H1 (cell line): ENCODE data around the gene FCMR. TPM values are rescaled to one million over a fixed set of nuclear protein-coding genes. Genes with fewer than 3 reads are reported as not detected.
A peak's percentile ranks its signal among the peaks of the same experiment; 100 is the strongest.

ENCODE experiments used
- CTCF ChIA-PET: fragments of 300-600 bp; sonication (Branson Sonifier 250); formaldehyde crosslinking; loops from one replicate; lab custom pipeline; 2021; ENCODE audit not compliant: partially characterized antibody; lab: Charles Lee
- POLR2A ChIA-PET: fragments of 300-600 bp; sonication (Branson Sonifier 250); formaldehyde crosslinking; loops from one replicate; lab custom pipeline; 2021; ENCODE audit warnings: inconsistent platforms; ENCODE audit not compliant: partially characterized antibody; lab: Charles Lee
- DNase-seq, 2 experiments: peaks; one replicate each; pipeline versions ENCODE4 v3.0.0 to v3.0.0-alpha.2; 2010 to 2022; ENCODE audit warnings: low spot score in 2 of 2, low read depth in 1 of 2, mixed read lengths in 1 of 2
- FAIRE-seq: peaks from 2 replicates; lab custom pipeline; 2011; peaks lifted over from hg19 to GRCh38; lab: Jason Lieb, UNC
- H2AFZ ChIP-seq: 2 replicates; pipeline ENCODE4 v1.8.1; 2012; ENCODE audit warnings: low read length, inconsistent platforms
- H2AK5ac ChIP-seq: 2 replicates; pipeline ENCODE4 v1.6.1; 2013; ENCODE audit warnings: low read depth, low read length
- H2BK120ac ChIP-seq: replicated peaks from 2 replicates; pipeline ENCODE3; 2013; ENCODE audit warnings: low read depth, low read length, inconsistent platforms
- H2BK12ac ChIP-seq: 2 replicates; pipeline ENCODE4 v1.6.1; 2013; ENCODE audit warnings: low read depth, low read length
- H2BK15ac ChIP-seq: 2 replicates; pipeline ENCODE4 v1.6.1; 2013; ENCODE audit warnings: low read length
- H2BK20ac ChIP-seq: 2 replicates; pipeline ENCODE4 v1.6.1; 2013; ENCODE audit warnings: low read length
- H2BK5ac ChIP-seq: 2 replicates; pipeline ENCODE4 v1.6.1; 2013; ENCODE audit warnings: low read depth, low read length
- H3K14ac ChIP-seq: 2 replicates; pipeline ENCODE4 v1.6.1; 2013; ENCODE audit warnings: inconsistent platforms; ENCODE audit not compliant: insufficient read length
- H3K18ac ChIP-seq: 2 replicates; pipeline ENCODE4 v1.6.1; 2013; ENCODE audit warnings: low read length; ENCODE audit errors: extremely low read depth
- H3K23ac ChIP-seq: 2 replicates; pipeline ENCODE4 v1.6.1; 2013; ENCODE audit warnings: inconsistent platforms; ENCODE audit not compliant: insufficient read length
- H3K23me2 ChIP-seq: 2 replicates; pipeline ENCODE4 v1.6.1; 2013; ENCODE audit warnings: low read depth, low read length
- H3K27ac ChIP-seq: 2 replicates; pipeline ENCODE4 v1.6.1; 2011; ENCODE audit warnings: low read depth, low read length, inconsistent platforms
- H3K27me3 ChIP-seq, 4 experiments: replicated peaks in 1 of 4; 1 replicate in 1 of 4; 2 replicates in 3 of 4; pipeline versions ENCODE4 v1.6.1 to v1.8.1; 2011 to 2013; ENCODE audit warnings: low read length in 3 of 4, mild to moderate bottlenecking in 3 of 4, inconsistent platforms in 2 of 4, mixed read lengths in 2 of 4, moderate library complexity in 1 of 4; ENCODE audit not compliant: control insufficient read depth in 3 of 4, insufficient read depth in 3 of 4; ENCODE audit errors: extremely low read depth in 1 of 4
- H3K36me3 ChIP-seq, 4 experiments: 2 replicates each; pipeline versions ENCODE4 v1.6.1 to v1.8.1; 2011 to 2013; ENCODE audit warnings: mild to moderate bottlenecking in 4 of 4, low read length in 3 of 4, moderate library complexity in 2 of 4, control low read depth in 1 of 4, inconsistent platforms in 1 of 4; ENCODE audit not compliant: insufficient read depth in 4 of 4, control insufficient read depth in 2 of 4
- H3K4ac ChIP-seq: replicated peaks from 2 replicates; pipeline ENCODE3; 2013; ENCODE audit warnings: low read length, low read depth, mixed read lengths, inconsistent platforms; ENCODE audit not compliant: insufficient read length
- H3K4me1 ChIP-seq, 4 experiments: replicated peaks in 1 of 4; 1 replicate in 1 of 4; 2 replicates in 3 of 4; pipeline versions ENCODE4 v1.6.1 to v1.8.1; 2011 to 2013; ENCODE audit warnings: low read length in 3 of 4, inconsistent platforms in 2 of 4, mixed read lengths in 1 of 4; ENCODE audit not compliant: insufficient read depth in 4 of 4, control insufficient read depth in 3 of 4
- H3K4me2 ChIP-seq, 2 experiments: 2 replicates each; pipeline versions ENCODE4 v1.6.1 to v1.8.1; 2011 to 2013; ENCODE audit warnings: low read depth in 2 of 2, low read length in 2 of 2, control low read depth in 1 of 2, inconsistent platforms in 1 of 2, mild to moderate bottlenecking in 1 of 2; ENCODE audit not compliant: insufficient read depth in 1 of 2
- H3K4me3 ChIP-seq, 4 experiments: fragments of 200-600, 300-600 bp in 1 of 4; sonication (generic), shearing (Covaris generic), sonication (Bioruptor Twin) in 1 of 4; 2 replicates each; pipeline versions ENCODE4 v1.5.1 to v1.8.1; 2011 to 2016; ENCODE audit warnings: low read length in 4 of 4, low read depth in 3 of 4, control low read depth in 2 of 4, inconsistent platforms in 2 of 4, mild to moderate bottlenecking in 2 of 4, mixed read lengths in 1 of 4, moderate library complexity in 1 of 4; ENCODE audit not compliant: insufficient read depth in 2 of 4; ENCODE audit errors: extremely low read depth in 1 of 4
- H3K56ac ChIP-seq: replicated peaks from 2 replicates; pipeline ENCODE3; 2013; ENCODE audit warnings: low read depth, mild to moderate bottlenecking, mixed read lengths, low read length, inconsistent platforms; ENCODE audit not compliant: insufficient read length
- H3K79me1 ChIP-seq: 2 replicates; pipeline ENCODE4 v1.6.1; 2013; ENCODE audit warnings: low read depth, low read length, control low read depth
- H3K79me2 ChIP-seq, 2 experiments: 2 replicates each; pipeline versions ENCODE4 v1.6.1 to v1.8.1; 2012 to 2013; ENCODE audit warnings: low read length in 2 of 2, mild to moderate bottlenecking in 2 of 2, inconsistent platforms in 1 of 2; ENCODE audit not compliant: insufficient read depth in 2 of 2, control insufficient read depth in 1 of 2
- H3K9ac ChIP-seq, 4 experiments: replicated peaks in 1 of 4; 1 replicate in 1 of 4; 2 replicates in 3 of 4; pipeline versions ENCODE4 v1.6.1 to v1.8.1; 2011 to 2013; ENCODE audit warnings: low read depth in 3 of 4, low read length in 3 of 4, control low read depth in 2 of 4, mild to moderate bottlenecking in 2 of 4, moderate library complexity in 2 of 4, inconsistent platforms in 1 of 4; ENCODE audit errors: extremely low read depth in 1 of 4
- H3K9me3 ChIP-seq, 2 experiments: 2 replicates each; pipeline versions ENCODE4 v1.6.1 to v1.8.1; 2012 to 2013; ENCODE audit warnings: mild to moderate bottlenecking in 2 of 2, moderate library complexity in 2 of 2, control low read depth in 1 of 2, inconsistent platforms in 1 of 2, low read depth in 1 of 2, low read length in 1 of 2, mixed read lengths in 1 of 2; ENCODE audit not compliant: insufficient read depth in 2 of 2
- H4K20me1 ChIP-seq, 2 experiments: replicated peaks in 1 of 2; 2 replicates each; pipeline versions ENCODE3 to v1.8.1; 2011 to 2013; ENCODE audit warnings: inconsistent platforms in 2 of 2, low read length in 2 of 2, mild to moderate bottlenecking in 1 of 2; ENCODE audit not compliant: insufficient read depth in 2 of 2, control insufficient read depth in 1 of 2
- H4K5ac ChIP-seq: 2 replicates; pipeline ENCODE4 v1.6.1; 2013; ENCODE audit warnings: low read length, low read depth, mixed read lengths, inconsistent platforms; ENCODE audit not compliant: insufficient read length
- H4K8ac ChIP-seq: 2 replicates; pipeline ENCODE4 v1.8.0; 2013; ENCODE audit warnings: mild to moderate bottlenecking, moderate library complexity, low read length, inconsistent platforms; ENCODE audit not compliant: insufficient read depth; ENCODE audit errors: extremely low read depth
- H4K91ac ChIP-seq: replicated peaks from 2 replicates; pipeline ENCODE3; 2013; ENCODE audit warnings: low read length, mixed read lengths, inconsistent platforms; ENCODE audit not compliant: insufficient read length
- ATF3 ChIP-seq: IDR thresholded peaks from 2 replicates; pipeline ENCODE4 v1.6.1; 2011; ENCODE audit warnings: low read depth, mild to moderate bottlenecking, low read length; ENCODE audit not compliant: insufficient read depth
- CTBP2 ChIP-seq: IDR thresholded peaks from 2 replicates; pipeline ENCODE4 v1.7.0; 2011; ENCODE audit warnings: borderline replicate concordance, mild to moderate bottlenecking, moderate library complexity, mixed read lengths, low read length; ENCODE audit not compliant: insufficient read depth, insufficient read length
- EP300 ChIP-seq, 2 experiments: IDR thresholded peaks; 1 replicate in 1 of 2; 2 replicates in 1 of 2; pipeline ENCODE4 v1.6.1; 2011 to 2012; ENCODE audit warnings: low read depth in 2 of 2, low read length in 2 of 2, mild to moderate bottlenecking in 2 of 2, borderline replicate concordance in 1 of 2, inconsistent platforms in 1 of 2, moderate library complexity in 1 of 2
- MAFK ChIP-seq: IDR thresholded peaks from 2 replicates; pipeline ENCODE4 v1.6.1; 2012; ENCODE audit warnings: low read depth, mild to moderate bottlenecking, improper control_type of control experiment, low read length
- PHF8 ChIP-seq: fragments of 200-600 bp; sonication (generic); conservative IDR thresholded peaks from 2 replicates; pipeline ENCODE4 v1.7.1; 2012; ENCODE audit warnings: low read depth, mild to moderate bottlenecking, inconsistent platforms, low read length, moderate library complexity
- RAD21 ChIP-seq, 2 experiments: IDR thresholded peaks in 1 of 2; conservative IDR thresholded peaks in 1 of 2; 2 replicates each; pipeline ENCODE4 v1.6.1; 2011; ENCODE audit warnings: low read depth in 2 of 2, low read length in 2 of 2, improper control_type of control experiment in 1 of 2, inconsistent platforms in 1 of 2, mild to moderate bottlenecking in 1 of 2, moderate library complexity in 1 of 2
- SAP30 ChIP-seq: fragments of 300-600 bp; sonication (generic); IDR thresholded peaks from 2 replicates; pipeline ENCODE4 v1.7.1; 2012; ENCODE audit warnings: low read length, moderate library complexity, mild to moderate bottlenecking, inconsistent platforms; ENCODE audit not compliant: insufficient read depth, insufficient replicate concordance
- SIRT6 ChIP-seq: IDR thresholded peaks from one replicate; pipeline ENCODE4 v1.7.1; 2012; ENCODE audit warnings: low read length, inconsistent platforms
- SP1 ChIP-seq: IDR thresholded peaks from 2 replicates; pipeline ENCODE4 v1.6.1; 2011; ENCODE audit warnings: low read depth, low read length
- SUZ12 ChIP-seq: fragments of 200-600 bp; sonication (generic); IDR thresholded peaks from 2 replicates; pipeline ENCODE4 v1.6.1; 2012; ENCODE audit warnings: mild to moderate bottlenecking, inconsistent platforms, low read length, moderate library complexity, mixed read lengths
- TAF1 ChIP-seq: IDR thresholded peaks from 2 replicates; pipeline ENCODE4 v1.6.1; 2011; ENCODE audit warnings: mild to moderate bottlenecking, low read depth, low read length
- TEAD4 ChIP-seq: IDR thresholded peaks from 2 replicates; pipeline ENCODE4 v1.6.1; 2012; ENCODE audit warnings: low read depth, low read length, inconsistent platforms, mixed read lengths
- WGBS, 2 experiments: shearing (Covaris generic) in 1 of 2; methylation state at CpG; one replicate each; pipeline versions ENCODE4 v1.1.6 to v1.1.7; 2013 to 2015; ENCODE audit warnings: low lambda C conversion rate in 2 of 2, mixed read lengths in 2 of 2, inconsistent platforms in 1 of 2, low coverage in 1 of 2, missing lambda C conversion rate in 1 of 2; ENCODE audit not compliant: insufficient replicate concordance in 2 of 2, insufficient coverage in 1 of 2, insufficient read length in 1 of 2; ENCODE audit errors: extremely low coverage in 1 of 2, missing lambda C conversion rate in 1 of 2; 5-methylcytosine and 5-hydroxymethylcytosine counted together
- polyA plus RNA-seq, 7 experiments: library from polyadenylated mRNA; depleted of rRNA in 3 of 7; stranded (reverse) in 5 of 7; unstranded in 2 of 7; fragments of >200 nt in 5 of 7; fragments of 200-250 nt in 2 of 7; gene quantifications; 1 replicate in 5 of 7; 2 replicates in 1 of 7; 4 replicates in 1 of 7; pipeline versions ENCODE4 v1.2.1 to v1.2.3, GENCODE V29; 2011 to 2013; ENCODE audit warnings: missing spikeins in 2 of 7, mixed read lengths in 2 of 7
- total RNA-seq: library from RNA; stranded (reverse); fragmentation: NEBNext Ultra II Directional; extraction: Animal tissue kit (Norgen Biotek cat#: 25700); gene quantifications from 2 replicates; pipeline ENCODE4 v1.2.1, GENCODE V29; 2021

FCMR gene
- total and polyA plus RNA-seq, 2 of the 8 experiments (the other 6 are each of a cell fraction or from before 2014, with no cell fraction given) = 0.53 TPM; not detected in 1

- no peak for FAIRE-seq
- Histone ChIP-seq H3K23me2 (no peaks in the 10 kb centered on the region), H3K36me3 (no peaks in the 10 kb centered on the region), H3K9me3 (no peaks in the 10 kb centered on the region), H3K14ac (no peak overlapping the region), H3K79me2 (no peaks in the 10 kb centered on the region), H2BK120ac (no peak overlapping the region), H4K5ac (no peak overlapping the region), H3K4ac (no peak overlapping the region), H3K4me1 (no peaks in the 10 kb centered on the region), H3K23ac (no peak overlapping the region), H2BK5ac (no peak overlapping the region), H3K27me3 (no peaks in the 10 kb centered on the region), H4K20me1 (no peaks in the 10 kb centered on the region), H4K91ac (no peak overlapping the region), H2AFZ (no peak overlapping the region), H3K18ac (no peak overlapping the region), H2BK15ac (no peak overlapping the region), H3K4me2 (no peak overlapping the region), H3K9ac (no peak overlapping the region), H2AK5ac (no peak overlapping the region), H3K4me3 (no peak overlapping the region), H3K56ac (no peak overlapping the region), H2BK20ac (no peak overlapping the region), H4K8ac (no peak overlapping the region), H3K27ac (no peak overlapping the region), H2BK12ac (no peak overlapping the region), H3K79me1 (no peaks in the 10 kb centered on the region)
- peak; percentile 58 to 83 for DNase-seq
- WGBS, 2 experiments = 73% methylated on average over 19 of the region's 19 CpGs; no CpG with 5 or more reads in 1 of the 2 experiments
- CTCF ChIA-PET = interaction anchor here (0.7 to 13.8 kb wide), 47 partner anchors 10 to 333 kb away, joined by 3 to 226 read pairs (median 4); partner anchors contain the start of genes FCAMR, FCMR, IL20 and PIGR
- POLR2A ChIA-PET = no interaction called here
- peak; percentile 50 to 65 for TF ChIP-seq RAD21 (IDR thresholded peaks at IDR 0.05 in 1 of 2, conservative IDR thresholded peaks at IDR 0.05 in 1 of 2; ENCODE audit: low read depth in 2 of 2, low read length in 2 of 2)
- TF ChIP-seq CTBP2 = no peak
- no peak for TF ChIP-seq SP1
- no peak for TF ChIP-seq SAP30
- TF ChIP-seq MAFK = no peak
- no peak for TF ChIP-seq PHF8
- no peak for TF ChIP-seq SIRT6
- no peak for TF ChIP-seq SUZ12
- TF ChIP-seq TEAD4 = no peak
- TF ChIP-seq EP300 (IDR thresholded peaks at IDR 0.05; ENCODE audit: borderline replicate concordance in 1 of 2, low read depth in 2 of 2, low read length in 2 of 2) = no peak
- TF ChIP-seq TAF1 = 0 out of 2 replicates have a peak, but pooled peaks have one; percentile 16
- 0 out of 2 replicates have a peak, but pooled peaks have one; percentile 18 for TF ChIP-seq ATF3
These were observed 13.8 kb upstream of the FCMR start for GRCh38 chr1:206935491-206936067.
